ENCODE results near the gene GAB1. TPM values are rescaled to one million over a fixed set of nuclear protein-coding genes. Genes with fewer than 3 reads are reported as not detected.

The GAB1 gene
- total RNA-seq, 3 donors from 2014 or later, result 24.8 to 67.5 (median 38.7) TPM

DNA sequence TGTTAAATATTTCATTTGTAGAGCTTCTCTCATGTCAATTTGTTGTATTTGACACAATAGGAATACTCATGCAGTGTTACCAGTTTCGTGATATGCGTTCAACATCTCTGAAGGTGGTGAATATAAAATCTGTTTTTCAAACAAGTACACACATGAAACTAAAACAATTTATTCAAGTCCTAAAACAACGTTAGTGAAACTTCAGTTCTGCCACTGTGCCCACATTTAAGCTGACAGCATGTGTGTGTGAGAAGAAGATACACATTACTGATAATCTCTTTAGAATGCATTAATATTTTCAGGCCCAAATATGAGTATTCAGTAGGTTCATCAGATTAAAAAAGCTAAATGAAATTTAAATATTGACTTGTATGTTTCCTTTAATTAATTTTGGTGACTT, 21.7 kb downstream of the GAB1 start:
- Histone ChIP-seq H3K4me3 (no peak overlapping the region), H3K27me3 (no peaks in the 10 kb centered on the region), H3K9me3 (no peaks in the 10 kb centered on the region), H3K4me1 (peaks cover 2 to 18% of the 10 kb centered on the region in 2 donors), H3K36me3 (no peaks in the 10 kb centered on the region), H3K27ac (peak overlapping the region; percentile 78 to 85)
- no peak for DNase-seq (ENCODE audit: low spot score in 2 of 2)
- intact Hi-C loops (cut with DNase I; ENCODE audit: low total_unique reads), result no loop called here
- TF ChIP-seq POLR2A (IDR thresholded peaks at IDR 0.05) (no peak), POLR2AphosphoS5 (IDR thresholded peaks at IDR 0.05) (no peak)
- TF ChIP-seq, protein P1, sequence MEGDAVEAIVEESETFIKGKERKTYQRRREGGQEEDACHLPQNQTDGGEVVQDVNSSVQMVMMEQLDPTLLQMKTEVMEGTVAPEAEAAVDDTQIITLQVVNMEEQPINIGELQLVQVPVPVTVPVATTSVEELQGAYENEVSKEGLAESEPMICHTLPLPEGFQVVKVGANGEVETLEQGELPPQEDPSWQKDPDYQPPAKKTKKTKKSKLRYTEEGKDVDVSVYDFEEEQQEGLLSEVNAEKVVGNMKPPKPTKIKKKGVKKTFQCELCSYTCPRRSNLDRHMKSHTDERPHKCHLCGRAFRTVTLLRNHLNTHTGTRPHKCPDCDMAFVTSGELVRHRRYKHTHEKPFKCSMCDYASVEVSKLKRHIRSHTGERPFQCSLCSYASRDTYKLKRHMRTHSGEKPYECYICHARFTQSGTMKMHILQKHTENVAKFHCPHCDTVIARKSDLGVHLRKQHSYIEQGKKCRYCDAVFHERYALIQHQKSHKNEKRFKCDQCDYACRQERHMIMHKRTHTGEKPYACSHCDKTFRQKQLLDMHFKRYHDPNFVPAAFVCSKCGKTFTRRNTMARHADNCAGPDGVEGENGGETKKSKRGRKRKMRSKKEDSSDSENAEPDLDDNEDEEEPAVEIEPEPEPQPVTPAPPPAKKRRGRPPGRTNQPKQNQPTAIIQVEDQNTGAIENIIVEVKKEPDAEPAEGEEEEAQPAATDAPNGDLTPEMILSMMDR (IDR thresholded peaks at IDR 0.05), result no peak

- Histone ChIP-seq H3K27ac (peak overlapping the region; percentile 78 to 85), H3K9me3 (no peaks in the 10 kb centered on the region), H3K4me1 (peaks cover 2 to 18% of the 10 kb centered on the region in 2 donors), H3K36me3 (no peaks in the 10 kb centered on the region), H3K27me3 (no peaks in the 10 kb centered on the region), H3K4me3 (peak overlapping the region in 1 of 3 donors; percentile 20)
- no peak for TF ChIP-seq POLR2A (IDR thresholded peaks at IDR 0.05)
- TF ChIP-seq POLR2AphosphoS5 (IDR thresholded peaks at IDR 0.05), result peak in 1 of 3 donors; percentile 50
- intact Hi-C loops (cut with DNase I; ENCODE audit: low total_unique reads), result no loop called here
- DNase-seq (ENCODE audit: low spot score in 2 of 2), result peak in 1 of 2 donors; percentile 37
Observed at GRCh38 chr4:143358923-143359643, 22.4 kb downstream of the GAB1 start.

GRCh38 chr4:143359644-143360193, 23.0 kb downstream of the GAB1 start:
- intact Hi-C loops (cut with DNase I; ENCODE audit: low total_unique reads), result no loop called here
- TF ChIP-seq POLR2A (IDR thresholded peaks at IDR 0.05) (no peak), POLR2AphosphoS5 (IDR thresholded peaks at IDR 0.05) (no peak)
- TF ChIP-seq, protein P1 (IDR thresholded peaks at IDR 0.05), result no peak
- Histone ChIP-seq H3K4me1 (peaks cover 2 to 18% of the 10 kb centered on the region in 2 donors), H3K4me3 (peak overlapping the region in 1 of 3 donors; percentile 20), H3K27ac (peak overlapping the region; percentile 78 to 85), H3K36me3 (no peaks in the 10 kb centered on the region), H3K9me3 (no peaks in the 10 kb centered on the region), H3K27me3 (no peaks in the 10 kb centered on the region)
- no peak for DNase-seq (ENCODE audit: low spot score in 2 of 2)

DNA sequence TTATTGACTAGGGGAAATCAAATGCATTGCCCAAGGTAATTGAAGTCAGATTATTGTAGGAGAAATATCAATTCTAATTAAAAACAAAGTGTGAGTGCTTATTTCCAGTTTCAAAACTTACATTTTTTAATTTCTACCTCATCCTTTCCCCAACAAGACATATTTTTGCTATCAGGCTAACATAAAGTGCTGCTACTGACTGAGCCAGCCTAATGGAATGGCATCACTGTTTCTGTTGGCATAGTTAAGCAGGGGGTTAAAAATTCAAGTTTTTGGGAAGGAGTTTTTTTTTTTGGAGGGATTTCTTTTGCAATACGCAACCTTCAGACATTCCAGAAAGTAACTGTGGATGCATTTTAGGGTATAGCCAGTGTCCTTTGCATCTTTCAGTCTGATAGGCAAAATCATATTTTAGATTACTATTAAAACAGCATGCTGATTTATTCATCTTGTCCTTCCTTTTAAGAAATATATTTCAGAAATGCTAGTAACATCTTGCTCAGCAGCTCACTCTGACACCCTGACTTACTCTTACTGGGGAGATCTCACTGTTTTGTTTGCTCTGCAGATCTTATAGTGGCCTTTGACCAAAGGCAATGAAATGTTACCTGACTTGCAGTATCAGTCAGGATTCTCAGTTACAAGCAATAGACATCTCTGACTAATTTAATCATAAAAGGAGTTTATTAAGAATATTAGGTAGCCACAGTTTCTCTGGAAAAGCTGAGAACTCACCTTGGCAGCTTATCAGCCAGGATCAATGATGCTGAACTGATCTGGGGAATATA, 24.4 kb downstream of the GAB1 start:
- peaks cover 0 to 18% of the 10 kb centered on the region in 2 donors for H3K4me1 ChIP-seq
- no peak overlapping the region for H3K4me3 ChIP-seq
- H3K36me3 ChIP-seq, result no peaks in the 10 kb centered on the region
- H3K9me3 ChIP-seq, result no peaks in the 10 kb centered on the region
- H3K27me3 ChIP-seq, result no peaks in the 10 kb centered on the region
- peak overlapping the region; percentile 14 to 56 for H3K27ac ChIP-seq
- intact Hi-C loops (cut with DNase I; ENCODE audit: low total_unique reads), result no loop called here
- TF ChIP-seq POLR2A (IDR thresholded peaks at IDR 0.05) (no peak), POLR2AphosphoS5 (IDR thresholded peaks at IDR 0.05) (no peak)
- TF ChIP-seq, protein P1 (IDR thresholded peaks at IDR 0.05), result no peak
- no peak for DNase-seq (ENCODE audit: low spot score in 2 of 2)

- TF ChIP-seq POLR2A (IDR thresholded peaks at IDR 0.05) (no peak), POLR2AphosphoS5 (IDR thresholded peaks at IDR 0.05) (no peak)
- TF ChIP-seq, protein P1 (IDR thresholded peaks at IDR 0.05), result no peak
- Histone ChIP-seq H3K9me3 (no peaks in the 10 kb centered on the region), H3K27me3 (no peaks in the 10 kb centered on the region), H3K36me3 (no peaks in the 10 kb centered on the region), H3K4me3 (no peak overlapping the region), H3K4me1 (peaks cover 0 to 14% of the 10 kb centered on the region in 2 donors), H3K27ac (no peak overlapping the region)
- intact Hi-C loops (cut with DNase I; ENCODE audit: low total_unique reads), result no loop called here
- no peak for DNase-seq (ENCODE audit: low spot score in 2 of 2)
Observed at GRCh38 chr4:143362349-143363046, 25.8 kb downstream of the GAB1 start.
